Brain microvascular endothelial cell (primary cell): ENCODE data around the gene TNFRSF8.

Source experiments
- DNase-seq: peaks from one replicate; pipeline ENCODE4 v3.0.0-alpha.2; 2020
- H3K27ac ChIP-seq: fragments of 250-450 bp; sonication (Bioruptor Pico); 2 replicates; pipeline ENCODE4 v1.5.1; 2020; ENCODE audit warnings: mild to moderate bottlenecking, moderate library complexity
- H3K27me3 ChIP-seq: fragments of 250-450 bp; sonication (Bioruptor Pico); replicated peaks from 2 replicates; pipeline ENCODE4 v1.5.1; 2020; ENCODE audit warnings: mild to moderate bottlenecking
- H3K36me3 ChIP-seq: fragments of 250-450 bp; sonication (Bioruptor Pico); replicated peaks from 2 replicates; pipeline ENCODE4 v1.5.1; 2020; ENCODE audit warnings: mild to moderate bottlenecking
- H3K4me3 ChIP-seq: 2 replicates; pipeline ENCODE4 v1.5.1; 2011; ENCODE audit warnings: low read depth, mild to moderate bottlenecking, control low read depth, low read length, moderate library complexity
- in situ Hi-C: cut with HindIII; loops from 2 replicates; pipeline ENCODE4 v1.10.0; 2017; ENCODE audit warnings: low sequenced_read_pairs, low pct_ligation_motif_present
- TF ChIP-seq, protein P1 (sequence below): IDR thresholded peaks from 2 replicates; pipeline ENCODE4 v1.5.1; 2011; ENCODE audit warnings: low read depth, mild to moderate bottlenecking, moderate library complexity, low read length, control low read depth, inconsistent platforms; ENCODE audit errors: missing control alignments

TNFRSF8 gene

GRCh38 chr1:12138196-12139168 is 75.4 kb downstream of the TNFRSF8 start:
- Histone ChIP-seq H3K27me3 (no peaks in the 10 kb centered on the region), H3K36me3 (no peaks in the 10 kb centered on the region), H3K4me3 (no peak overlapping the region), H3K27ac (no peak overlapping the region)
- TF ChIP-seq, protein P1, sequence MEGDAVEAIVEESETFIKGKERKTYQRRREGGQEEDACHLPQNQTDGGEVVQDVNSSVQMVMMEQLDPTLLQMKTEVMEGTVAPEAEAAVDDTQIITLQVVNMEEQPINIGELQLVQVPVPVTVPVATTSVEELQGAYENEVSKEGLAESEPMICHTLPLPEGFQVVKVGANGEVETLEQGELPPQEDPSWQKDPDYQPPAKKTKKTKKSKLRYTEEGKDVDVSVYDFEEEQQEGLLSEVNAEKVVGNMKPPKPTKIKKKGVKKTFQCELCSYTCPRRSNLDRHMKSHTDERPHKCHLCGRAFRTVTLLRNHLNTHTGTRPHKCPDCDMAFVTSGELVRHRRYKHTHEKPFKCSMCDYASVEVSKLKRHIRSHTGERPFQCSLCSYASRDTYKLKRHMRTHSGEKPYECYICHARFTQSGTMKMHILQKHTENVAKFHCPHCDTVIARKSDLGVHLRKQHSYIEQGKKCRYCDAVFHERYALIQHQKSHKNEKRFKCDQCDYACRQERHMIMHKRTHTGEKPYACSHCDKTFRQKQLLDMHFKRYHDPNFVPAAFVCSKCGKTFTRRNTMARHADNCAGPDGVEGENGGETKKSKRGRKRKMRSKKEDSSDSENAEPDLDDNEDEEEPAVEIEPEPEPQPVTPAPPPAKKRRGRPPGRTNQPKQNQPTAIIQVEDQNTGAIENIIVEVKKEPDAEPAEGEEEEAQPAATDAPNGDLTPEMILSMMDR: no peak
- in situ Hi-C loops: no loop called here
- no peak for DNase-seq

GRCh38 chr1:12140016-12140415 is 76.9 kb downstream of the TNFRSF8 start:
- H3K27ac ChIP-seq: no peak overlapping the region
- no peak for DNase-seq
- H3K36me3 ChIP-seq: no peaks in the 10 kb centered on the region
- in situ Hi-C loops: no loop called here
- TF ChIP-seq, protein P1: no peak
- H3K27me3 ChIP-seq: no peaks in the 10 kb centered on the region
- H3K4me3 ChIP-seq: no peak overlapping the region

DNA sequence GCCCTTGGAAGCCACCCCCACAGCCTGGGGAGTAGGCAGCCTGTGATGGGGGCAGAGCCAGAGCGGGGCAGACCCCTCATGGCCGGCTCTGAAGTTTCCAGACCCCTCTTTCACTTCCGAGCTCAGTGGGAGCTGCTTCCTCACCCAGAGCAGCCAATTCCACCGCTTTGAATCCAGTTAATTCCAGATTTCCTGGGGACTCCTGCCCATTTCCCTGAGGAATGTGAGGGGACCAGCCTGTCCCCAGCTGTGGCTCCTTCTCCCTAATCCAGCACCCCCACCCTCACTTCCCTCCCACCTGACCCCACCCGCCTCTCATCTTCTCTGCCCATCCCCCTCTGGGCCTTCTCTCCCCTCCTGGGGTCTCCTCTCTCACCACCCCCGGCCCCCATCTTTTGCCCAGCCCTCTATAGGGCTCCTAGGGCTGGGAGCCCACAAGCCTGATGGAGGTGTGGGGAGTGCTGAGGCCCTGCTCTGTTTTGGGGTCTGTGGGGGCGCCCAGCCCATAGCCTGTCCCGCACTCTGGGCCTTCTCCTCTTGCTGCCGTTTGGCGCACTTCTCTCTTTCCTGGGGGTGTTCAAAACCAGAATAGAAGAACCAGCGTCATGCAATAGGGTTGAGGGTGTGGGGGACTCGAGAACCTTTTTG is 77.5 kb downstream of the TNFRSF8 start:
- in situ Hi-C loops: no loop called here
- no peak overlapping the region for H3K4me3 ChIP-seq
- H3K36me3 ChIP-seq: no peaks in the 10 kb centered on the region
- no peak for DNase-seq
- TF ChIP-seq, protein P1: no peak
- no peaks in the 10 kb centered on the region for H3K27me3 ChIP-seq
- no peak overlapping the region for H3K27ac ChIP-seq

DNA sequence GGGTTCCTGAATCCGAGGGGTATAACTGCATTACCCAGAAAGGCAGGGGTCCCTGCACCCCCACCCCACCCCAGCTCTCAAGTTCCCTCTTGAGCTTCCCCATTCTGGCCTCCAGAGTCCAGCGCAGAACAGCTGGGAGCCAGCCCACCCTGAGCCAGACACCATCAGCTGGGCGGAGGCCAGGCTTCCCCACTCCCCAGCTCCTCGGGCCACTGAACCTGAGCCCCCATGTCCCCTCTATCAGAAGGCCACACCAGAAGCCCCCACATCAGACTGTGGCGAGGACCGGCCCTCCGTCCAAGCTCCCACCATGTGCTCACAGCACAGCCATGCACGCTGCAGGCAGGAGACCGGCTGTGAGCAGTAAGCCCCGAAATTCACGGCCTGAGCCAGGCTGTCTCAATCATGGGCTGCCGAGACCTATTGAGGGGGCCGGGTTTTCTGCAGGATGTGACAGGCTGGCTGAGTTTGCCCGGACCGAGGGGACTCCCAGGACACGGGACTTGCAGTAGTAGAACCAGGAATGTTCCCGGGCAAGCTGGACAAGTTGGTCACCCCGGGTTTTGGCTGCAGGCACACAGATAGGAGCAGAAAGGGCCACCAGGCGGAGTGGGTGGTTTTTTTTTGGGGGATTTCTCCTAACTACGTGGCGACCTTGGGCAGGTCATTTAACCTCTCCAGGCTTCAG is 78.2 kb downstream of the TNFRSF8 start:
- Histone ChIP-seq H3K4me3 (no peak overlapping the region), H3K36me3 (no peaks in the 10 kb centered on the region), H3K27me3 (no peaks in the 10 kb centered on the region), H3K27ac (no peak overlapping the region)
- in situ Hi-C loops: no loop called here
- TF ChIP-seq, protein P1: no peak
- DNase-seq: no peak

DNA sequence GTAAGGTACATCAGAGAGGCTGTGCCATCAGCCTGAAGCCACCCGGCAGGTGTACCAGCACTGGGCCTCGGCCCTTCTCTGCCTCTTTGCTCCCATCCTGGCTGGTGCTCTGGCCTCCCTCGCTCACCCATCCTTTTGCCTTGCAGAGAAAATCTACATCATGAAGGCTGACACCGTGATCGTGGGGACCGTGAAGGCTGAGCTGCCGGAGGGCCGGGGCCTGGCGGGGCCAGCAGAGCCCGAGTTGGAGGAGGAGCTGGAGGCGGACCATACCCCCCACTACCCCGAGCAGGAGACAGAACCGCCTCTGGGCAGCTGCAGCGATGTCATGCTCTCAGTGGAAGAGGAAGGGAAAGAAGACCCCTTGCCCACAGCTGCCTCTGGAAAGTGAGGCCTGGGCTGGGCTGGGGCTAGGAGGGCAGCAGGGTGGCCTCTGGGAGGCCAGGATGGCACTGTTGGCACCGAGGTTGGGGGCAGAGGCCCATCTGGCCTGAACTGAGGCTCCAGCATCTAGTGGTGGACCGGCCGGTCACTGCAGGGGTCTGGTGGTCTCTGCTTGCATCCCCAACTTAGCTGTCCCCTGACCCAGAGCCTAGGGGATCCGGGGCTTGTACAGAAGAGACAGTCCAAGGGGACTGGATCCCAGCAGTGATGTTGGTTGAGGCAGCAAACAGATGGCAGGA is 79.2 kb downstream of the TNFRSF8 start:
- Histone ChIP-seq H3K36me3 (no peaks in the 10 kb centered on the region), H3K27ac (no peak overlapping the region), H3K27me3 (no peaks in the 10 kb centered on the region), H3K4me3 (no peak overlapping the region)
- in situ Hi-C loops: no loop called here
- TF ChIP-seq, protein P1: no peak
- DNase-seq: no peak
